HCT116 (cell line): ENCODE data around the gene VMP1. TPM values are rescaled to one million over a fixed set of nuclear protein-coding genes. Genes with fewer than 3 reads are reported as not detected.

Source experiments
- ATAC-seq: fragments of 200-7000 bp; cut with Tn5 transposase; 2 replicates; pipeline ENCODE4 v1.9.1; 2020; ENCODE audit warnings: mild to moderate bottlenecking, moderate library complexity
- BruUV-seq: library from RNA; stranded (reverse); fragments of 400-500 nt; replicated peaks from 2 replicates; lab custom pipeline; 2021; lab: Mats Ljungman, UMichigan
- CTCF ChIA-PET: fragments of 300-600 bp; sonication (Branson Sonifier 250); formaldehyde crosslinking; loops from one replicate; lab custom pipeline; 2021; ENCODE audit warnings: antibody characterized with exemption; lab: Charles Lee
- POLR2A ChIA-PET: fragments of 300-600, 350-600 bp; sonication (Branson Sonifier 250); formaldehyde crosslinking; loops from one replicate; lab custom pipeline; 2021; ENCODE audit warnings: antibody characterized with exemption; lab: Charles Lee
- RAD21 ChIA-PET, 2 experiments: fragments of 300-600 bp; sonication (Branson Sonifier 250); formaldehyde crosslinking; loops; one replicate each; lab custom pipeline; 2023; ENCODE audit warnings: low total read pairs in 2 of 2; ENCODE audit not compliant: uncharacterized antibody in 2 of 2, unreplicated experiment in 2 of 2, low non-redundant PET in 1 of 2; lab: Charles Lee
- DNase-seq: peaks from one replicate; pipeline ENCODE4 v3.0.0-alpha.2; 2010; ENCODE audit warnings: low read depth, low spot score
- H2AFZ ChIP-seq: fragments of 200-600 bp; shearing (Covaris generic), sonication (generic); 2 replicates; pipeline ENCODE4 v1.6.1; 2017; ENCODE audit warnings: low read depth, mixed run types, mixed read lengths, antibody characterized with exemption, low read length; ENCODE audit not compliant: poor library complexity, severe bottlenecking
- H3K27ac ChIP-seq: 2 replicates; pipeline ENCODE4 v1.5.1; 2012; ENCODE audit warnings: low read depth, low read length
- H3K27me3 ChIP-seq: fragments of 200-600 bp; sonication (generic); 2 replicates; pipeline ENCODE4 v1.6.1; 2016; ENCODE audit warnings: mixed run types, low read length, mixed read lengths; ENCODE audit not compliant: insufficient read depth
- H3K36me3 ChIP-seq, 2 experiments: fragments of 200-500 bp in 1 of 2; fragments of 200-600 bp in 1 of 2; sonication (Bioruptor generic) in 1 of 2; sonication (generic) in 1 of 2; 2 replicates each; pipeline versions ENCODE4 v1.5.1 to v1.6.1; 2014 to 2016; ENCODE audit warnings: low read length in 2 of 2, inconsistent platforms in 1 of 2, mixed read lengths in 1 of 2, mixed run types in 1 of 2; ENCODE audit not compliant: insufficient read depth in 2 of 2, control insufficient read depth in 1 of 2
- H3K4me1 ChIP-seq, 2 experiments: fragments of 200-600 bp in 1 of 2; sonication (generic) in 1 of 2; 2 replicates each; pipeline versions ENCODE4 v1.5.1 to v1.6.1; 2012 to 2017; ENCODE audit warnings: low read length in 2 of 2, inconsistent platforms in 1 of 2, mild to moderate bottlenecking in 1 of 2, mixed read lengths in 1 of 2, mixed run types in 1 of 2, moderate library complexity in 1 of 2; ENCODE audit not compliant: insufficient read depth in 2 of 2, control insufficient read depth in 1 of 2
- H3K4me2 ChIP-seq: fragments of 200-600 bp; sonication (generic); 2 replicates; pipeline ENCODE4 v1.6.1; 2017; ENCODE audit warnings: mixed run types, low read length, mixed read lengths
- H3K4me3 ChIP-seq, 2 experiments: fragments of 200-600 bp in 1 of 2; sonication (generic) in 1 of 2; replicated peaks in 1 of 2; 2 replicates each; pipeline ENCODE4 v1.5.1; 2011 to 2016; ENCODE audit warnings: low read length in 2 of 2, control low read depth in 1 of 2, low read depth in 1 of 2, mild to moderate bottlenecking in 1 of 2, mixed read lengths in 1 of 2, mixed run types in 1 of 2
- H3K79me2 ChIP-seq: fragments of 200-600 bp; sonication (generic); 2 replicates; pipeline ENCODE4 v1.6.1; 2017; ENCODE audit warnings: mild to moderate bottlenecking, mixed run types, low read length, moderate library complexity, mixed read lengths; ENCODE audit not compliant: insufficient read depth
- H3K9ac ChIP-seq: fragments of 200-600 bp; sonication (generic); 2 replicates; pipeline ENCODE4 v1.6.1; 2016; ENCODE audit warnings: low read length, mixed read lengths
- H3K9me2 ChIP-seq: fragments of 200-600 bp; sonication (generic), shearing (Covaris generic); 2 replicates; pipeline ENCODE4 v1.6.1; 2017; ENCODE audit warnings: mixed run types, mild to moderate bottlenecking, moderate library complexity; ENCODE audit not compliant: insufficient read depth
- H3K9me3 ChIP-seq, 2 experiments: fragments of 200-500 bp in 1 of 2; fragments of 200-600 bp in 1 of 2; sonication (Bioruptor generic) in 1 of 2; sonication (generic) in 1 of 2; 2 replicates each; pipeline ENCODE4 v1.6.1; 2014 to 2017; ENCODE audit warnings: low read length in 2 of 2, mixed read lengths in 2 of 2, inconsistent platforms in 1 of 2, low read depth in 1 of 2, mild to moderate bottlenecking in 1 of 2, mixed run types in 1 of 2, moderate library complexity in 1 of 2; ENCODE audit not compliant: control insufficient read depth in 1 of 2, insufficient read depth in 1 of 2
- H4K20me1 ChIP-seq: fragments of 200-600 bp; sonication (generic), shearing (Covaris generic); 2 replicates; pipeline ENCODE4 v1.6.1; 2017; ENCODE audit warnings: mixed run types, mild to moderate bottlenecking, moderate library complexity; ENCODE audit not compliant: insufficient read depth
- ATF3 ChIP-seq: IDR thresholded peaks from 2 replicates; pipeline ENCODE4 v1.6.1; 2012
- CBX3 ChIP-seq: IDR thresholded peaks from 2 replicates; pipeline ENCODE4 v1.6.1; 2012; ENCODE audit warnings: low read depth
- CEBPB ChIP-seq: IDR thresholded peaks from 2 replicates; pipeline ENCODE4 v1.6.1; 2012; ENCODE audit warnings: low read depth
- EGR1 ChIP-seq: IDR thresholded peaks from 2 replicates; pipeline ENCODE4 v1.6.1; 2012; ENCODE audit warnings: low read depth
- EZH2phosphoT487 ChIP-seq: fragments of 200-600 bp; IDR thresholded peaks from 2 replicates; pipeline ENCODE4 v1.6.1; 2018; ENCODE audit warnings: antibody characterized with exemption, borderline replicate concordance
- FOSL1 ChIP-seq: IDR thresholded peaks from 2 replicates; pipeline ENCODE4 v1.6.1; 2012; ENCODE audit warnings: low read depth
- JUND ChIP-seq: IDR thresholded peaks from 2 replicates; pipeline ENCODE4 v1.6.1; 2012
- POLR2AphosphoS5 ChIP-seq: IDR thresholded peaks from 2 replicates; pipeline ENCODE4 v1.6.1; 2011; ENCODE audit warnings: mild to moderate bottlenecking, low read depth, low read length, moderate library complexity
- RAD21 ChIP-seq: IDR thresholded peaks from 2 replicates; pipeline ENCODE4 v1.6.1; 2012; ENCODE audit warnings: low read depth, mild to moderate bottlenecking
- REST ChIP-seq: IDR thresholded peaks from 2 replicates; pipeline ENCODE4 v1.6.1; 2012; ENCODE audit warnings: low read depth
- SIN3A ChIP-seq: IDR thresholded peaks from 2 replicates; pipeline ENCODE4 v1.6.1; 2012; ENCODE audit warnings: low read depth
- SRF ChIP-seq: IDR thresholded peaks from 2 replicates; pipeline ENCODE4 v1.6.1; 2012; ENCODE audit warnings: low read depth
- YY1 ChIP-seq: IDR thresholded peaks from 2 replicates; pipeline ENCODE4 v1.6.1; 2011; ENCODE audit warnings: low read length, low read depth, moderate library complexity, mild to moderate bottlenecking; ENCODE audit not compliant: insufficient replicate concordance; ENCODE audit errors: extremely low read depth
- ZFX ChIP-seq: fragments of 450-650 bp; IDR thresholded peaks from 2 replicates; pipeline ENCODE4 v1.6.1; 2017
- ZNF274 ChIP-seq: fragments of 200-500 bp; sonication (Bioruptor generic); IDR thresholded peaks from 2 replicates; pipeline ENCODE4 v1.6.1; 2014; ENCODE audit warnings: mild to moderate bottlenecking, low read depth, low read length, inconsistent platforms
- intact Hi-C: fragments of 100-400 bp; cut with micrococcal nuclease; formaldehyde crosslinking; loops from 2 replicates; pipeline ENCODE4 v1.10.0; 2022
- total RNA-seq: library from RNA; stranded (reverse); gene quantifications from one replicate; pipeline ENCODE4 v1.2.1, GENCODE V29; 2021; ENCODE audit not compliant: unreplicated experiment

VMP1 gene
- total RNA-seq, 1 experiment from 2014 or later: 366 TPM

GRCh38 chr17:59858167-59858816 is 150.8 kb downstream of the VMP1 start:
- Histone ChIP-seq H3K9me2 (no peaks in the 10 kb centered on the region), H2AFZ (no peak overlapping the region), H3K36me3 (peaks cover 4 to 9% of the 10 kb centered on the region in 2 experiments; a peak in 2 of 4 replicates), H3K27ac (no peak overlapping the region), H4K20me1 (no peaks in the 10 kb centered on the region), H3K4me3 (no peak overlapping the region), H3K79me2 (no peaks in the 10 kb centered on the region), H3K4me2 (no peak overlapping the region), H3K9me3 (no peaks in the 10 kb centered on the region), H3K27me3 (no peaks in the 10 kb centered on the region), H3K9ac (no peak overlapping the region), H3K4me1 (peaks cover 27 to 45% of the 10 kb centered on the region in 2 experiments)
- ChIA-PET RAD21 (interaction anchor here (0.7 to 1.6 kb wide), 4 partner anchors 104 to 163 kb away, joined by 3 to 12 read pairs (median 10); no protein-coding TSS in a partner anchor), CTCF (interaction anchor here (0.5 to 3.7 kb wide), 10 partner anchors 9 to 548 kb away, joined by 3 to 57 read pairs (median 7); partner anchors contain the start of genes PTRH2 and VMP1), POLR2A (interaction anchor here (0.8 to 1.9 kb wide), 7 partner anchors 11 to 106 kb away, joined by 3 to 9 read pairs (median 6); partner anchors contain the start of genes RPS6KB1 and TUBD1)
- no peak for TF ChIP-seq CEBPB
- 0 out of 2 replicates have a peak, but pooled peaks have one; percentile 1 for TF ChIP-seq RAD21
- BruUV-seq: no TSS peak
- ATAC-seq: no peak
- DNase-seq: no peak
- intact Hi-C loops: no loop called here

- intact Hi-C loops: loop anchor here (1.0 kb wide), 3 partner anchors 106 to 338 kb away; no protein-coding TSS in a partner anchor
- no TSS peak for BruUV-seq
- Histone ChIP-seq H3K4me1 (peaks cover 21 to 38% of the 10 kb centered on the region in 2 experiments; a peak in 3 of 4 replicates), H3K27me3 (no peaks in the 10 kb centered on the region), H3K79me2 (no peaks in the 10 kb centered on the region), H2AFZ (no peak overlapping the region), H3K36me3 (peaks cover 6 to 9% of the 10 kb centered on the region in 2 experiments; a peak in 2 of 4 replicates), H3K27ac (no peak overlapping the region), H3K9me2 (no peaks in the 10 kb centered on the region)
- CTCF ChIA-PET: interaction anchor here (0.5 to 3.7 kb wide), 21 partner anchors 10 to 1271 kb away, joined by 3 to 57 read pairs (median 6); partner anchors contain the start of genes PTRH2 and VMP1
- RAD21 ChIA-PET: interaction anchor here (0.7 to 1.6 kb wide), 6 partner anchors 72 to 164 kb away, joined by 3 to 12 read pairs (median 6); partner anchors contain the start of genes PTRH2 (in 1 of the 2) and VMP1 (in 1 of the 2)
- TF ChIP-seq POLR2AphosphoS5: no peak
- TF ChIP-seq EGR1: no peak
- no peak for TF ChIP-seq ZNF274
- no peak for TF ChIP-seq SRF
- no peak for TF ChIP-seq YY1
- TF ChIP-seq ATF3: no peak
- TF ChIP-seq SIN3A: no peak
- TF ChIP-seq ZFX: no peak
- TF ChIP-seq JUND: no peak
- TF ChIP-seq CBX3: no peak
- TF ChIP-seq FOSL1: no peak
- TF ChIP-seq REST: no peak
- TF ChIP-seq EZH2phosphoT487: no peak
- TF ChIP-seq, all 23 proteins: peak for 0
- Histone ChIP-seq H3K4me2 (no peak overlapping the region), H4K20me1 (no peaks in the 10 kb centered on the region), H3K9me3 (no peaks in the 10 kb centered on the region), H3K4me3 (no peak overlapping the region), H3K9ac (no peak overlapping the region)
- POLR2A ChIA-PET: interaction anchor here (1.1 to 1.9 kb wide), 7 partner anchors 13 to 107 kb away, joined by 3 to 9 read pairs (median 6); no protein-coding TSS in a partner anchor
- ATAC-seq: 0 out of 2 replicates have a peak, but pooled peaks have one; percentile 23
- DNase-seq: no peak
Measured at GRCh38 chr17:59858932-59859331, 151.5 kb downstream of the VMP1 start.
